VCaP (cell line): ENCODE results near the gene VPS8.
A peak's percentile ranks its signal among the peaks of the same experiment; 100 is the strongest.

Experiments
- H3K27ac ChIP-seq: fragments of 450-650 bp; 2 replicates; pipeline ENCODE4 v1.5.1; 2017
- TF ChIP-seq, protein P1 (sequence below): fragments of 450-650 bp; conservative IDR thresholded peaks from 2 replicates; pipeline ENCODE4 v1.5.1; 2017; ENCODE audit warnings: mild to moderate bottlenecking, moderate library complexity

VPS8 gene

DNA sequence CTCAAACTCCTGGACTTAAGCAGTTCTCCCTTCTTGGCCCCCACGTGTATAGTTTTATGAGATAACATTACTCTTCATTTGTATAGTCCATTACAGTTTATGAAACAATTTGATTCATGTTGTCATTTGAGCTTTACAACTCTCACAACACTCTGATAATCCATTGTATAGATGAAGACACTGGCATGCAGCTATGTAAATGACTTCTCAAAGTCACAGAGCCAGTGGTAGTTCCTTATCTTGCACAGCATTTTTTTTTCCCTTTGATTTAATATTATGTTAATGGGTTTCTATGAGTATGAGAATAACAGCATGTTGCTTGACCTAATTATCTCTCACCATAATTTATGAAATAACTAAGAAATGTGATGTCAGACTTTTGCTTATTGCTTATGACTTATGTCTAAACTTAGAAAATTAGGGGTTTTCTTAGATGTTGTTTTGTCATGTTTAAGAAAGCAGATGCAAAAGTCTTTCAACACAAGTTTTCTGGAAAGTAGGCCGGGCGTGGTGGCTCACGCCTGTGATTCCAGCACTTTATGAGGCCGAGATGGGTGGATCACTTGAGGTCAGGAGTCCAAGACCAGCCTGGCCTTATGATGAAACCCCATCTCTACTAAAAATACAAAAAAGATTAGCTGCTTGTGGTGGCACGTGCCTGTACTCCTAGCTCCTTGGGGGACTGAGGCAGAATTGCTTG lies 13.3 kb downstream of the VPS8 start:
- TF ChIP-seq, protein P1, sequence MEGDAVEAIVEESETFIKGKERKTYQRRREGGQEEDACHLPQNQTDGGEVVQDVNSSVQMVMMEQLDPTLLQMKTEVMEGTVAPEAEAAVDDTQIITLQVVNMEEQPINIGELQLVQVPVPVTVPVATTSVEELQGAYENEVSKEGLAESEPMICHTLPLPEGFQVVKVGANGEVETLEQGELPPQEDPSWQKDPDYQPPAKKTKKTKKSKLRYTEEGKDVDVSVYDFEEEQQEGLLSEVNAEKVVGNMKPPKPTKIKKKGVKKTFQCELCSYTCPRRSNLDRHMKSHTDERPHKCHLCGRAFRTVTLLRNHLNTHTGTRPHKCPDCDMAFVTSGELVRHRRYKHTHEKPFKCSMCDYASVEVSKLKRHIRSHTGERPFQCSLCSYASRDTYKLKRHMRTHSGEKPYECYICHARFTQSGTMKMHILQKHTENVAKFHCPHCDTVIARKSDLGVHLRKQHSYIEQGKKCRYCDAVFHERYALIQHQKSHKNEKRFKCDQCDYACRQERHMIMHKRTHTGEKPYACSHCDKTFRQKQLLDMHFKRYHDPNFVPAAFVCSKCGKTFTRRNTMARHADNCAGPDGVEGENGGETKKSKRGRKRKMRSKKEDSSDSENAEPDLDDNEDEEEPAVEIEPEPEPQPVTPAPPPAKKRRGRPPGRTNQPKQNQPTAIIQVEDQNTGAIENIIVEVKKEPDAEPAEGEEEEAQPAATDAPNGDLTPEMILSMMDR: no peak
- no peak overlapping the region for H3K27ac ChIP-seq

DNA sequence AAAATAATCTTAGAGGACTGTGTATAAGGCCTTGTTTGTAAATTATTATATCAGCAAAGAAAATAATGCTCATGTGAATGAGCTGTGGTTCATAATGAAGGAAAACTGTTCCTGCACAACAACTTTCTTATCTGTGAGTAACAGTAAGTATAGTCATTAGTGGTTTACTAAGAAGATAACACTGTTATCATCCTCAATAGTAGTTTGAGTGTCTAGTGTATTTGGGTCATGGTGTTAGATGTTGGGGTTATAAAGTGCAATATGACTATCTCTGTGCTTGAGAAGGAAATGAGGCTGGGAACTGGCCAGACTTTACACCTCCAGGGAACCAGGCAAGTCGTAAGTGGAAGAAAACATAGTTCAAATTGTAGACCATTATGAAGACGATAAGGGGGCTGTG lies 15.6 kb downstream of the VPS8 start:
- no peak overlapping the region for H3K27ac ChIP-seq
- TF ChIP-seq, protein P1: no peak

DNA sequence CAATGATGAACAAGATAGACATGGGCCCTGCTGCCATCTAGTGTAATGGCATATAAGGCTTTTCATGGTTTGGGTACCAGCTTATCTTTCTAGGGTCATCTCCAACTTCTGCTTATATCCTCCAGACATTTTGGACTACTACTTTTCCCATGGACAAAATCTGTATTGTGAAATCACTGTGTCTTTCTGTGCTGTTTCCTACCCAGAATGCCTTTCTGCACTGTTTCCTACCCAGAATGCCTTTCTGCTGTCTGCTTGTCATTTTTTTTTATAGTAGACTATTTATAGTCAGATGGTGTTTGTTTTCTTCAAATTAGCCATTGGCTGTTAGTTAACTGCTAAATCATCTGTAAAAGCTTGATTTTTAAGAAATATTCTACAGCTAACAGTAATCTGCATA lies 20.1 kb downstream of the VPS8 start:
- H3K27ac ChIP-seq: no peak overlapping the region
- TF ChIP-seq, protein P1: no peak

DNA sequence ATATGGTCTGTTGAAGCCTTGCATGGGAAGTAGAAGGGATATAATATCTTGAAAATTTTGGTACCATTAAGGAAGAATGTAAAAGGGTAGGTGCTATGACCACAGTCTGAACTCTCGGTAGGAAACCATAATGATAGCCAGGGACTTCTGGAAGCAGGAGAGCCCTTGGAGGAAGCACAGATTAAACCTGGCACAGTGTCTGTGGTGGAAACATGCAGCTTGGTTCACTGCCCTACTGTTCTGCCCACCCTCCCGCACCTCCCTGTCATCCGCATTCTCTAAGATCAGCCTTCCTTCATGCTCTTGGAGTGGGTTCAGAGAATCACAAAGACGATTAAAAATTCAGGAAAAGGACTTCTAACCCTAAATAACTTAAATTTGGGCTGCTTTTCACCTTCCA lies 20.9 kb downstream of the VPS8 start:
- no peak overlapping the region for H3K27ac ChIP-seq
- TF ChIP-seq, protein P1: no peak

DNA sequence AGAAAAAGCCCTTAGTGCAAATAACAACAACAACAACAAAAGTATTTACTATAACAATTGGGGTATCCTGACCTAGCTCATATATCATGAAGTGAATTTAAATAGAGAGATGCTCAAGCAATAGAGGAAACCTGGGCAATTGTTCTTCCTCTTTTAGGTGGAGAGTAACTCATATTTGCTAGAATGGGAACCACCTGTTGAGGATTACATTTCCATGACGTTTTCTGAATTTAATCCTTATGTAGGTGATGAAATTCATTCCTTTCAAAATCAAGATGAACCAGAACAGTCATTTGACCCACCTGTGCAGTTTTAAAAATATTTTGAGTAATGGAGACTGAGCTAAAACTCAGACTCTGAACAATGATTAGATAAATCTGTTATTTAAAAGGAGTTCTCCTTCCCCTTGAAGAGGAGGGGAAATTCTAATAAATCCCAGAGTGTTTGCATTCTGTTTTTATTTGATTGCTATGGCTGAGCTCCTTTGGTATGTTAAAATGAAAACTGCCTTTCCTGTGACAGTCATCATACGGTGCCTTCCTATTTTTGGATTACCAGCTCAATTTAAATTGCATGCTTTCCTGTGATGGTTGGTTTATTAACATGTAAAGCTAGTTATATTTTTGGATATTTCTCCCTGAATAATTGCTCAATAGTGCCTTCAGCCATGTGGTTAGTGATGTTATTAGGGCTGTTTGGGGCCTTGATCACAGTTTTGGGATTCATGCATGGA lies 24.3 kb downstream of the VPS8 start:
- TF ChIP-seq, protein P1: no peak
- peak overlapping the region; percentile 75 for H3K27ac ChIP-seq

DNA sequence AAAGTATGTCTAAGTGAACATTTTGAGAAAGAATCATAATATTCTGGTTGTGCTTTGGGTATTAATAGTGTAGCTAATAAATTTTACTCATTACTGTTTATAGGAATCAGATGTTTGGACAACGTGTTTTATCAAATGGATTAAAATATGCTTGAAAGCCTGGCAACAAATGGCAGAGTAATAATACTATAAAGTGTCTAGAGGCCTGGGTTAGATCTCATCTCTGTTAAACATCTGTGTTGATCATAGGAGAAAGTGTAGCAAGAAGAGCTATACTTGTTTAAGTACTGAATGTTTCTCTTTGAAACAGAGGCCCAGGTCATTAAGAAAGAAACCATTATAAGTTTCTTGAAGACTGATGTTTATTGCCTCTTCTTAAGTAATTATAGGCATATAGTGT lies 30.5 kb downstream of the VPS8 start:
- H3K27ac ChIP-seq: peak overlapping the region; percentile 75
- TF ChIP-seq, protein P1: no peak

DNA sequence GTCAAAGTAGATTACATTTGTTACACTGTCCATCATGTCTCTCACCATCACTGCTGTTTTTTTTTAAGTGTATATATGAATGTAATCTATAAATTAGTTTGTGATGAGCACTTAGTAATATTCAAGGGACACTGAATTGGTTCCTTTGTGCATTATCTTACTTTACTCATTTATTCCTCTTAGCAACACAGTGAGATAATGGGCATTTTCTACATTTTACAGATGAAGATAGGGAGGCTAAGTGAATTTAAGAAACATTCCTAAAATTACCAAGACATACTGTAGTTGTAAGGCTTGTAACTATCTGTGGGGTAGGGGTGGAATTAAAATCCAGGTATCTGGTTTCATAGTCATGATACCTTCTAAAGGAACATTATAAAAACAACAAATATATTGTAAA lies 33.9 kb downstream of the VPS8 start:
- TF ChIP-seq, protein P1: no peak
- H3K27ac ChIP-seq: no peak overlapping the region
